ENCODE results near the gene KCNG2. TPM values are rescaled to one million over a fixed set of nuclear protein-coding genes. Genes with fewer than 3 reads are reported as not detected.

KCNG2 gene
- total RNA-seq, 4 donors from 2014 or later, result 0.55 TPM; not detected in 3

DNA sequence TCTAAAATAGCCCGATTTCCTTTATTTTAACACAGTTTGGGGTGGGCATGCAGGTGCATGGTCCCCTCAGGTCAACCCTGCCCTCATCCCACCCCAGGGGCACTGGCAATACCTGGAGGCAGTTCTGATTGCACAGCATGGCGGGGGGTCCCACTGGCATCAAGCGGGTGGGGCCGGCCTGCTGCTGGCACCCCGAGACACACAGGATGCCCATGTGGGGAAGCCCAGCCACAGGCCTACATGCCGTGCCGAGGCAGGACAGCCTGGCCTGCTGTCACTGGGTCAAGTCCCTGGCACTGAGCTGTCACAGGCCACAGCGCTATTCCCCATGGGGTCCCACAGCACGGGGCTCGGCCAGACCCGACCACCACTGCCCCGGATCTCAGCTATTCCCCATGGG, 11.9 kb upstream of the KCNG2 start:
- H3K27ac ChIP-seq, result no peak overlapping the region

DNA sequence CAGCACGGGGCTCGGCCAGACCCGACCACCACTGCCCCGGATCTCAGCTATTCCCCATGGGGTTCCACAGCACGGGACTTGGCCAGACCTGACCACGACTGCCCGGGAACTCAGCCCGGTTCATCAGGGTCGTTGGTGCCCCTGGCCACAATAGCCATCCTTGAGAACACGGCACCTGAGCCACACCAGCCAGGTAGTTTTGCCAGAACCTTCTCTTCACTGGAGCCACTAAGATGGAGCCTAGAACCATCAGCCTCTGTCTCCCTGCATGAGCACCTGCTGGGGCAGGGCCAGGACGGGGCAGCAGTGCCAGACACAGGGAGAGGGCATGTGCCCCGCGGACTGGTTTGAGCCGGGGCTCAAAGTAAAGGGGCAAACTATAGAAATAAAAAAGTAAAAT, 11.4 kb upstream of the KCNG2 start:
- Histone ChIP-seq H3K36me3 (no peaks in the 10 kb centered on the region), H3K9me3 (no peaks in the 10 kb centered on the region), H3K4me3 (no peak overlapping the region), H3K27me3 (peaks cover 57 to 71% (median 70%) of the 10 kb centered on the region in 3 donors), H3K4me1 (no peaks in the 10 kb centered on the region), H3K27ac (no peak overlapping the region)
- TF ChIP-seq POLR2A (IDR thresholded peaks at IDR 0.05), result no peak
- TF ChIP-seq, protein P1, sequence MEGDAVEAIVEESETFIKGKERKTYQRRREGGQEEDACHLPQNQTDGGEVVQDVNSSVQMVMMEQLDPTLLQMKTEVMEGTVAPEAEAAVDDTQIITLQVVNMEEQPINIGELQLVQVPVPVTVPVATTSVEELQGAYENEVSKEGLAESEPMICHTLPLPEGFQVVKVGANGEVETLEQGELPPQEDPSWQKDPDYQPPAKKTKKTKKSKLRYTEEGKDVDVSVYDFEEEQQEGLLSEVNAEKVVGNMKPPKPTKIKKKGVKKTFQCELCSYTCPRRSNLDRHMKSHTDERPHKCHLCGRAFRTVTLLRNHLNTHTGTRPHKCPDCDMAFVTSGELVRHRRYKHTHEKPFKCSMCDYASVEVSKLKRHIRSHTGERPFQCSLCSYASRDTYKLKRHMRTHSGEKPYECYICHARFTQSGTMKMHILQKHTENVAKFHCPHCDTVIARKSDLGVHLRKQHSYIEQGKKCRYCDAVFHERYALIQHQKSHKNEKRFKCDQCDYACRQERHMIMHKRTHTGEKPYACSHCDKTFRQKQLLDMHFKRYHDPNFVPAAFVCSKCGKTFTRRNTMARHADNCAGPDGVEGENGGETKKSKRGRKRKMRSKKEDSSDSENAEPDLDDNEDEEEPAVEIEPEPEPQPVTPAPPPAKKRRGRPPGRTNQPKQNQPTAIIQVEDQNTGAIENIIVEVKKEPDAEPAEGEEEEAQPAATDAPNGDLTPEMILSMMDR (IDR thresholded peaks at IDR 0.05 in 4 of 5, conservative IDR thresholded peaks at IDR 0.05 in 1 of 5), result no peak
- in situ Hi-C loops (cut with MboI; ENCODE audit: low sequenced_read_pairs in 4 of 4) (no loop called here), intact Hi-C loops (cut with DNase I; ENCODE audit: low total_unique reads) (no loop called here)
- DNase-seq, result no peak
- no peak for ATAC-seq

More for the DNA sequence above, 11.9 kb upstream of the KCNG2 start:
- H3K4me3 ChIP-seq, result no peak overlapping the region
- intact Hi-C loops (cut with DNase I; ENCODE audit: low total_unique reads), result no loop called here
- TF ChIP-seq POLR2A (IDR thresholded peaks at IDR 0.05), result no peak
- TF ChIP-seq, protein P1 (IDR thresholded peaks at IDR 0.05 in 4 of 5, conservative IDR thresholded peaks at IDR 0.05 in 1 of 5), result no peak
- in situ Hi-C loops (cut with MboI; ENCODE audit: low sequenced_read_pairs in 4 of 4), result no loop called here
- DNase-seq (no peak), ATAC-seq (no peak)
- no peaks in the 10 kb centered on the region for H3K9me3 ChIP-seq
- peaks cover 53 to 67% (median 65%) of the 10 kb centered on the region in 3 donors for H3K27me3 ChIP-seq
- no peaks in the 10 kb centered on the region for H3K4me1 ChIP-seq
- H3K36me3 ChIP-seq, result no peaks in the 10 kb centered on the region

DNA sequence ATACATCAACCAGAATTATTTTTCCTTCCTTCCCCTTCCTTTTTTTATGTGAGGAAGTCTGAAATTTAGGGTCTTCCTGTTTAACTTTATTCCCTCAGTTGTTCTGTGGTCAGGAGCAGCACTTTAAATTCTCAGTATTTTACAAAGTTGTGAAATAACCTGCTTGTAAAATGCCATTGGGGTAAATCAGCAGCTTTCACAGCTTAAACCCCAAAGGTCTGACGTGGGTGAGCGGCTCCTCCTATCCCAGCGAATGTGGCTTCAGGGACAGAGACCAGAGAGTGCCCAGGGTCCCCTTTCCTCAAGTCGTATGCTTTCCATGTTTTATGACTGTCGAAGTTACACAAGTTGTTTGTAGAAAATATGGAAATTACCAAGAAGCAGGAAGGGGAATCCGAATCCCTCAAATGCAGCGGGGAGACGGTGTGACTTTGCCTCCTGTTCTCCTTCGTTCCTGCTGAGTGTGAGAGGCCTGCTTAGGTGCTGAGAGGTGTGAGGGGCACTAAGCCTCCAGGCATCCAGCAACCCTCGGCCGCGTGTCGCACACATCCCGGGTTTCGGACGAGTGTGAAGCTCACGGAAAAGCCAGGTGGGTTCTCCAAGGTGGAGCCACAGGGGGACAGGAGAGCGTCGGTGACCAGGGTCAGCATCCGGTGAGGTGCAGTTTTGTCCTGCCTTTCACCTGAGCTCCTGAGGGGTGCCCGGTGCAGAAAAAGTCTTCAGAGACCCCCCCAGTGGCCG, 10.8 kb upstream of the KCNG2 start:
- Histone ChIP-seq H3K36me3 (no peaks in the 10 kb centered on the region), H3K4me3 (no peak overlapping the region), H3K9me3 (no peaks in the 10 kb centered on the region), H3K4me1 (no peaks in the 10 kb centered on the region), H3K27ac (no peak overlapping the region), H3K27me3 (peaks cover 57 to 75% (median 74%) of the 10 kb centered on the region in 3 donors)
- intact Hi-C loops (cut with DNase I; ENCODE audit: low total_unique reads), result no loop called here
- in situ Hi-C loops (cut with MboI; ENCODE audit: low sequenced_read_pairs in 4 of 4), result no loop called here
- DNase-seq, result no peak
- TF ChIP-seq, protein P1 (IDR thresholded peaks at IDR 0.05 in 4 of 5, conservative IDR thresholded peaks at IDR 0.05 in 1 of 5), result no peak
- ATAC-seq, result no peak

DNA sequence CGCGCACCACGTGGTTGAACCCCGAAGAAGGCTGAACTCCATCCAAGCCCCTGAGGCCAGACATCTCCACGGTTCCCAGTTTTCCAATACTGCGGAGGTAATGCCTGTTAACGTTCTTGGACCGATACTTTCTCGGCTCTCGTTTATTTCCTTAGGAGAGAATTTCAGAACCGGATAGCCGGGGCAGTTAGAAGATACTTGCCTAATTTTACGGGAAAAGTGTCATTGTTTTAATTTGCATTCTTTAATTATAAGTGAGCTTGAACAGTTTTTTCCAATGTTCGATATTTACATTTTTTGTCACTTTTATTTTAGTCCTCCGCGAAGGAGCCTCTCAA, 10.2 kb upstream of the KCNG2 start:
- Histone ChIP-seq H3K27me3 (peaks cover 57 to 80% (median 78%) of the 10 kb centered on the region in 3 donors), H3K27ac (no peak overlapping the region), H3K4me3 (no peak overlapping the region), H3K4me1 (no peaks in the 10 kb centered on the region), H3K36me3 (no peaks in the 10 kb centered on the region), H3K9me3 (no peaks in the 10 kb centered on the region)
- TF ChIP-seq POLR2A (IDR thresholded peaks at IDR 0.05), result no peak
- TF ChIP-seq, protein P1 (IDR thresholded peaks at IDR 0.05 in 4 of 5, conservative IDR thresholded peaks at IDR 0.05 in 1 of 5), result no peak
- ATAC-seq (no peak), DNase-seq (no peak)
- in situ Hi-C loops (cut with MboI; ENCODE audit: low sequenced_read_pairs in 4 of 4) (no loop called here), intact Hi-C loops (cut with DNase I; ENCODE audit: low total_unique reads) (no loop called here)
